ENCODE results near the gene MYO5C.

MYO5C gene

GRCh38 chr15:52146261-52146660 is 149.3 kb downstream of the MYO5C start:
- no peak for DNase-seq

- no peak for DNase-seq
Observed at GRCh38 chr15:52144656-52145178, 150.9 kb downstream of the MYO5C start.

- no peak for DNase-seq
Observed at GRCh38 chr15:52143873-52144272, 151.7 kb downstream of the MYO5C start.
